Measurements from ENCODE around the gene DCX. TPM values are rescaled to one million over a fixed set of nuclear protein-coding genes. Genes with fewer than 3 reads are reported as not detected.

DCX gene
- total RNA-seq, 1 experiment from 2014 or later, result not detected

DNA sequence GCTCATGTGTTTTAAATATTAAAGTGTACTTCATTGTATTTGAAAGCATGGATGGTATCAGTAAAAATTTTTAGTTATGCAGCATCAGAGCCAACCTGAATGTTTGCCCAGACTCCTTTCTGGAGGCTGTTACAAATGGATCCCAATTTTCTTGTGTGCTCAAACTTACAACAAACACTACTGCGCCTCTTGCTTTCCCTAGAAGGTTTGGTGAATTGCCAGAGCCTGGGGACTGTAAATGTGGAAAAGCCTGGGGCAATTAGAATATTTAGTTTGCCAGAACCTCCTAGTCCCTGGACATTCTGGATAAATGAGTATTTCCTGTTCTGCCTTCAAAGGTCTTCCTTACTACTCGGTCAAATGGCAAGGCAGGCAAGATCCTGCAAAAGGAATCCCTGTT is 146.5 kb downstream of the DCX start:
- TF ChIP-seq CTCF (conservative IDR thresholded peaks at IDR 0.05), result no peak
- no peak for TF ChIP-seq EZH2 (IDR thresholded peaks at IDR 0.05; ENCODE audit: low read depth)
- no peaks in the 10 kb centered on the region for H3F3A ChIP-seq (ENCODE audit: insufficient read depth, low read depth)
- H3K27me3 ChIP-seq (ENCODE audit: insufficient read depth, low read depth), result 0 out of 2 replicates have a peak, but pooled peaks cover 9% of the 10 kb centered on the region
- H3K9me3 ChIP-seq (ENCODE audit: insufficient read depth, low read depth), result no peaks in the 10 kb centered on the region
- H2AFZ ChIP-seq, result no peak overlapping the region
- H3K27ac ChIP-seq, result no peak overlapping the region
- no TSS peak for BruUV-seq (replicated peaks)
- H3K4me2 ChIP-seq, result no peak overlapping the region
- intact Hi-C loops (cut with micrococcal nuclease; ENCODE audit: unreplicated experiment), result no loop called here
- H3K4me1 ChIP-seq (replicated peaks; ENCODE audit: insufficient read depth), result no peaks in the 10 kb centered on the region
- no peak for DNase-seq
- ChIA-PET POLR2A (ENCODE audit: unreplicated experiment) (no interaction called here), CTCF (no interaction called here)
- H4K20me1 ChIP-seq (ENCODE audit: insufficient read depth), result no peaks in the 10 kb centered on the region
- no peaks in the 10 kb centered on the region for H3K9me2 ChIP-seq (ENCODE audit: insufficient read depth)
- no peak overlapping the region for H3K4me3 ChIP-seq
- H3K36me3 ChIP-seq (ENCODE audit: low read depth), result no peaks in the 10 kb centered on the region
- no peaks in the 10 kb centered on the region for H3K79me2 ChIP-seq (ENCODE audit: low read depth)

DNA sequence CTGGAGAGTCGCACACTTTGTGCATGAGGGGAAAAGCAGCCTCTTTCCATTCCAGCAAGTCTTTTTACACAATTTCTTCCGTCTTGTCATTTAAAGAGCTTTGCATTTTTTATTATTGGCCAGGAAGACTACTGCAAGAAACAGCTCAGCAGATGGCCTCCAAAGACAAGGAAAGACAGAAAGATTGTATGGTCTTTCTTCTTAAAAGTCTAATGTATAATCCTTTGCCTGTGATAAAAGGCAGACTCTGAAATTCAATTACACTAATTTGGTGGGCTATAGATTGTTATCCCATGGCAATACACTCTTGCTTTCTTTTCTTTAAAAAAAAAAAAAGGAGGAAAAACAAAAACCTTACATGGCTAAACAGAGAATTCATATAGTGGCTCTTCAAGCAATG is 147.6 kb downstream of the DCX start:
- POLR2A ChIA-PET (ENCODE audit: unreplicated experiment), result no interaction called here
- Histone ChIP-seq H3K4me2 (no peak overlapping the region), H3K79me2 (ENCODE audit: low read depth) (no peaks in the 10 kb centered on the region), H3K4me1 (replicated peaks; ENCODE audit: insufficient read depth) (no peaks in the 10 kb centered on the region), H3K27ac (no peak overlapping the region), H3K36me3 (ENCODE audit: low read depth) (no peaks in the 10 kb centered on the region), H3K9me2 (ENCODE audit: insufficient read depth) (no peaks in the 10 kb centered on the region), H2AFZ (no peak overlapping the region), H4K20me1 (ENCODE audit: insufficient read depth) (no peaks in the 10 kb centered on the region), H3K9me3 (ENCODE audit: insufficient read depth, low read depth) (no peaks in the 10 kb centered on the region), H3K4me3 (no peak overlapping the region), H3F3A (ENCODE audit: insufficient read depth, low read depth) (no peaks in the 10 kb centered on the region), H3K27me3 (ENCODE audit: insufficient read depth, low read depth) (0 out of 2 replicates have a peak, but pooled peaks cover 9% of the 10 kb centered on the region)
- intact Hi-C loops (cut with micrococcal nuclease; ENCODE audit: unreplicated experiment), result no loop called here
- no TSS peak for BruUV-seq (replicated peaks)
- TF ChIP-seq CTCF (conservative IDR thresholded peaks at IDR 0.05) (no peak), EZH2 (IDR thresholded peaks at IDR 0.05; ENCODE audit: low read depth) (no peak)
- DNase-seq, result no peak
- CTCF ChIA-PET, result no interaction called here

DNA sequence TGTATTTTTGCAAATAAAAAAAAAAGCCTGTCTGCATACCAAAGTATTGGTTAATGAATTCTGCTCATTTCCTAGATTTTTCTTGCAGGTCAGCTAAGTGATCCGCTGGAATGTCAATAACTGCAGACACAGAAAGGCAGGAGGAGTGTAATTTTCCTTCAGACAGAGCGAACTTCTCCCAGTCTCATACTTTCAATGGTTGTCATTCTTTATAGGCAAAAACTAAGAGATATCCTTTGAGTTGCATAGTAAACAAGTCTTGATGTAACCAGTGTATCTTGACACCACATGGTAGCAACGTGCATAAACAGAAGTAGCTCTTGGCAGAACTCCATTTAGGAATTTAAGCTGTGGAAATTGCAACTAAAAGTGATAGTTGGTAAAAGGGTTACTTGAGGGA is 149.9 kb downstream of the DCX start:
- Histone ChIP-seq H3K36me3 (ENCODE audit: low read depth) (no peaks in the 10 kb centered on the region), H3K27me3 (ENCODE audit: insufficient read depth, low read depth) (no peaks in the 10 kb centered on the region), H3K79me2 (ENCODE audit: low read depth) (no peaks in the 10 kb centered on the region), H3K27ac (no peak overlapping the region), H3F3A (ENCODE audit: insufficient read depth, low read depth) (no peaks in the 10 kb centered on the region), H3K9me3 (ENCODE audit: insufficient read depth, low read depth) (no peaks in the 10 kb centered on the region), H2AFZ (no peak overlapping the region), H3K9me2 (ENCODE audit: insufficient read depth) (no peaks in the 10 kb centered on the region), H4K20me1 (ENCODE audit: insufficient read depth) (no peaks in the 10 kb centered on the region), H3K4me1 (replicated peaks; ENCODE audit: insufficient read depth) (no peaks in the 10 kb centered on the region), H3K4me2 (no peak overlapping the region), H3K4me3 (no peak overlapping the region)
- BruUV-seq (replicated peaks), result no TSS peak
- intact Hi-C loops (cut with micrococcal nuclease; ENCODE audit: unreplicated experiment), result no loop called here
- CTCF ChIA-PET, result no interaction called here
- DNase-seq, result no peak
- TF ChIP-seq EZH2 (IDR thresholded peaks at IDR 0.05; ENCODE audit: low read depth) (no peak), CTCF (conservative IDR thresholded peaks at IDR 0.05) (no peak)
- POLR2A ChIA-PET (ENCODE audit: unreplicated experiment), result no interaction called here
